Smooth muscle cell of the coronary artery (primary cell): Measurements from ENCODE around the gene CFC1B. TPM values are rescaled to one million over a fixed set of nuclear protein-coding genes. Genes with fewer than 3 reads are reported as not detected.

ENCODE experiments used
- total RNA-seq: library from RNA; depleted of rRNA; stranded (reverse); fragments of >200 nt; gene quantifications from 2 replicates; pipeline ENCODE4 v1.2.3, GENCODE V29; 2014; ENCODE audit warnings: low replicate concordance

Gene CFC1B
- total RNA-seq, result not detected in 2 replicates

DNA sequence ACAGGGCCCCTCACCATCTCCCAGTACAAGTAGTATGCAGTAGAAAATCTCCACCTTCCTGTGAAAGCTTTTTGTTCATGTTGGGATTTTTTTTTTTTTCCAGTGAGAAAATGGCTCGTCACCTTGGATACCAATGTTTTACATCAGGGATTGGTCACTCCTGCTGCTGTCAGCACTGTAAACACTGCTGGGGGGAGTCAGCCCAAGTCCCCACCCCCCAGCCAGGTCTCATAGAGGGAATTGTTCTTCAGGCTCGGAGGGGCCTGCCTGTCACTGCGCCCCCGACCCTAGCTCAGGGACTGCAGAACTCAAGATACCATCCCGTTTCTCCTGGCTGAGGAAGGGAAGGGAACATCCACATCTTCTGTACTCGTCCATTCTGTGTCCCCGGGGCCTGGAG lies at the start of gene CFC1B:
CFC1B (plus strand) TSS at position 231 of the 400 bp plus-strand sequence. CDS start 263 bp downstream, outside the sequence.

DNA sequence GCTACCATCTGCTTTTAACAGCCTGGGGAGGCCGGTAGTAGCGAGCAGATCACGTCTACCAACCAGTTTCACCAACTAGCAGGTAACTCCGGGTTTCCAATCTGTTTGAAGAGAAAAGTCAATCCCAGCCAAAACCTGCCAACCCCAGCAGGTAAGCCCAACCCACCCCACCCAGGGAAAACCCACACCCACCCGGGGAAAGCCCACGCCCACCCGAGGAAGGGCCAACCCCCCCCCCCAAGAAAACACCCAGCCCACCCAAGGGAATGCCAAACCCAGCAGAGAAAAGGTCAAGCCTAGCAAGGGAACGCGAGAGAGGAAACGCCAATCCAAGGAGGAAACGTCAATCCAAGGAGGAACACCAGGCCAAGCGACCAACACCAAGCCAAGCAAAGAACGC lies 11.8 kb upstream of the CFC1B start, which contains the start of gene POTEI:
POTEI (minus strand) TSS at position 101 of the 400 bp plus-strand sequence; CDS start at position 8, 93 bp downstream.

Other genes starting within 250 kb of the CFC1B start
- gene IMP4, start 178.3 kb upstream of the CFC1B start, total RNA-seq, result 125 and 176 TPM in 2 replicates
- 6.3 and 9.1 TPM in 2 replicates for gene PTPN18, start 165.2 kb upstream of the CFC1B start, total RNA-seq
- gene POTEI, start 11.9 kb upstream of the CFC1B start, total RNA-seq, result not detected in 2 replicates
- gene CFC1, start 78.4 kb downstream of the CFC1B start, total RNA-seq, result not detected in 2 replicates
- not detected in 2 replicates for gene POTEJ, start 90.2 kb downstream of the CFC1B start, total RNA-seq
- not detected in 2 replicates for gene GPR148, start 207.8 kb downstream of the CFC1B start, total RNA-seq
- not detected in 2 replicates for gene AMER3, start 234.3 kb downstream of the CFC1B start, total RNA-seq